Stomach (tissue), 9 donors: Measurements from ENCODE around the gene PCDHGB4. TPM values are rescaled to one million over a fixed set of nuclear protein-coding genes. Genes with fewer than 3 reads are reported as not detected.
"Not testable (repeated sequence)": the region's sequence is repeated elsewhere in the genome, so short reads cannot be mapped to it uniquely, and the experiment has no call there.

Source experiments
- DNase-seq, 2 donors: peaks; one replicate each; pipeline versions ENCODE4 v3.0.0 to v3.0.0-alpha.2; 2013 to 2019
- H3K27ac ChIP-seq, 5 donors: fragments of 200-600 bp in 4 of 5; sonication (generic) in 4 of 5; one replicate each; pipeline ENCODE4 v1.5.1; 2013 to 2019; ENCODE audit warnings: mild to moderate bottlenecking in 1 of 5, moderate library complexity in 1 of 5
- H3K27me3 ChIP-seq, 3 donors: fragments of 200-600 bp; sonication (generic); one replicate each; pipeline ENCODE4 v1.5.1; 2017 to 2019; ENCODE audit warnings: mixed run types in 1 of 3
- H3K36me3 ChIP-seq, 4 donors: fragments of 200-600 bp; sonication (generic); 1 replicate in 3 of 4; 2 replicates in 1 of 4; pipeline ENCODE4 v1.5.1; 2016 to 2019
- H3K4me1 ChIP-seq, 4 donors: fragments of 200-600 bp; sonication (generic); one replicate each; pipeline ENCODE4 v1.5.1; 2016 to 2019
- H3K4me3 ChIP-seq, 4 donors: fragments of 200-600 bp; sonication (generic) in 3 of 4; one replicate each; pipeline ENCODE4 v1.5.1; 2016 to 2019; ENCODE audit warnings: mild to moderate bottlenecking in 1 of 4
- H3K9me3 ChIP-seq, 4 donors: fragments of 200-600 bp; sonication (generic); one replicate each; pipeline ENCODE4 v1.5.1; 2016 to 2019
- EP300 ChIP-seq: sonication (generic); formaldehyde crosslinking; IDR thresholded peaks from one replicate; pipeline ENCODE4 v1.6.1; 2017; ENCODE audit warnings: antibody characterized with exemption
- POLR2A ChIP-seq, 4 donors: fragments of 450-650 bp; IDR thresholded peaks; one replicate each; pipeline ENCODE4 v1.6.1; 2016; ENCODE audit warnings: antibody characterized with exemption in 4 of 4, control low read depth in 2 of 4, mild to moderate bottlenecking in 1 of 4, moderate library complexity in 1 of 4
- POLR2AphosphoS5 ChIP-seq, 3 donors: sonication (generic); formaldehyde crosslinking; IDR thresholded peaks; one replicate each; pipeline ENCODE4 v1.6.1; 2016; ENCODE audit warnings: antibody characterized with exemption in 3 of 3
- WGBS, 5 donors: extraction: QIAGEN DNeasy Blood & Tissue Kit in 3 of 5; methylation state at CpG; one replicate each; pipeline versions ENCODE4 v1.1.5 to v1.1.7; 2013 to 2018; 5-methylcytosine and 5-hydroxymethylcytosine counted together
- intact Hi-C: fragments of 100-400 bp; cut with DNase I; formaldehyde crosslinking; loops from one replicate; pipeline ENCODE4 v1.15.1; 2023; ENCODE audit warnings: low total_unique reads
- polyA plus RNA-seq, 3 donors: library from polyadenylated mRNA; stranded (reverse); fragments of 200-250 nt; gene quantifications; one replicate each; pipeline ENCODE4 v1.2.3, GENCODE V29; 2013
- total RNA-seq, 5 donors: library from RNA; depleted of rRNA; stranded (reverse); fragments of >200 nt; gene quantifications; one replicate each; pipeline versions ENCODE4 v1.1.0 to v1.2.3, GENCODE V29; 2014 to 2016
- TF ChIP-seq, protein P1 (sequence below), 7 experiments: fragments of 450-650 bp in 4 of 7; fragments of 200-600 bp in 3 of 7; sonication (generic) in 3 of 7; IDR thresholded peaks; one replicate each; pipeline ENCODE4 v1.5.1; 2016 to 2019; ENCODE audit warnings: antibody characterized with exemption in 7 of 7, control low read depth in 2 of 7, mild to moderate bottlenecking in 1 of 7
- donor health status: healthy with polysubstance abuse.
- donor health status: Bipolar disorder and iron deficiency.
- donor health status: healthy.

The PCDHGB4 gene
- total and polyA plus RNA-seq, 8 donors, result 0.12 to 12.1 (median 0.45) TPM; not detected in 1

DNA sequence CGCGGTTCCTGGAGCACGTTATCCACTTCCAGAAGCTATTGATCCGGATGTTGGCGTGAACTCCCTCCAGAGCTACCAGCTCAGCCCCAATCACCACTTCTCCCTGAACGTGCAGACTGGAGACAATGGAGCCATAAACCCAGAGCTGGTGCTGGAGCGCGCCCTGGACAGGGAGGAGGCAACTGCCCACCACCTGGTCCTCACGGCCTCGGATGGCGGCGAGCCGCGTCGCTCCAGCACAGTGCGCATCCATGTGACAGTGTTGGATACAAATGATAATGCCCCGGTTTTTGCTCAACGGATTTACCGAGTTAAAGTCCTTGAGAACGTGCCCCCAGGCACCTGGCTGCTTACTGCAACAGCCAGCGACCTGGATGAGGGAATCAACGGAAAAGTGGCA, 15.9 kb downstream of the PCDHGB4 start:
- Histone ChIP-seq H3K36me3 (peaks cover 0 to 18% (median 0%) of the 10 kb centered on the region in 4 donors), H3K27ac (no peak overlapping the region), H3K4me1 (peaks cover 0 to 6% (median 0%) of the 10 kb centered on the region in 4 donors), H3K9me3 (peaks cover 54 to 99% (median 94%) of the 10 kb centered on the region in 4 donors), H3K4me3 (peak overlapping the region in 2 of 4 donors; percentile 8 to 37), H3K27me3 (peaks cover 0 to 80% (median 37%) of the 10 kb centered on the region in 3 donors)
- intact Hi-C loops, result no loop called here
- TF ChIP-seq POLR2A (IDR thresholded peaks at IDR 0.05) (no peak), POLR2AphosphoS5 (IDR thresholded peaks at IDR 0.05) (no peak), EP300 (no peak)
- TF ChIP-seq, protein P1, sequence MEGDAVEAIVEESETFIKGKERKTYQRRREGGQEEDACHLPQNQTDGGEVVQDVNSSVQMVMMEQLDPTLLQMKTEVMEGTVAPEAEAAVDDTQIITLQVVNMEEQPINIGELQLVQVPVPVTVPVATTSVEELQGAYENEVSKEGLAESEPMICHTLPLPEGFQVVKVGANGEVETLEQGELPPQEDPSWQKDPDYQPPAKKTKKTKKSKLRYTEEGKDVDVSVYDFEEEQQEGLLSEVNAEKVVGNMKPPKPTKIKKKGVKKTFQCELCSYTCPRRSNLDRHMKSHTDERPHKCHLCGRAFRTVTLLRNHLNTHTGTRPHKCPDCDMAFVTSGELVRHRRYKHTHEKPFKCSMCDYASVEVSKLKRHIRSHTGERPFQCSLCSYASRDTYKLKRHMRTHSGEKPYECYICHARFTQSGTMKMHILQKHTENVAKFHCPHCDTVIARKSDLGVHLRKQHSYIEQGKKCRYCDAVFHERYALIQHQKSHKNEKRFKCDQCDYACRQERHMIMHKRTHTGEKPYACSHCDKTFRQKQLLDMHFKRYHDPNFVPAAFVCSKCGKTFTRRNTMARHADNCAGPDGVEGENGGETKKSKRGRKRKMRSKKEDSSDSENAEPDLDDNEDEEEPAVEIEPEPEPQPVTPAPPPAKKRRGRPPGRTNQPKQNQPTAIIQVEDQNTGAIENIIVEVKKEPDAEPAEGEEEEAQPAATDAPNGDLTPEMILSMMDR (IDR thresholded peaks at IDR 0.05), result no peak
- no peak for DNase-seq
- WGBS, 5 donors, result 25 to 39% (median 31%) methylated on average over 21 to 22 of the region's 22 CpGs

DNA sequence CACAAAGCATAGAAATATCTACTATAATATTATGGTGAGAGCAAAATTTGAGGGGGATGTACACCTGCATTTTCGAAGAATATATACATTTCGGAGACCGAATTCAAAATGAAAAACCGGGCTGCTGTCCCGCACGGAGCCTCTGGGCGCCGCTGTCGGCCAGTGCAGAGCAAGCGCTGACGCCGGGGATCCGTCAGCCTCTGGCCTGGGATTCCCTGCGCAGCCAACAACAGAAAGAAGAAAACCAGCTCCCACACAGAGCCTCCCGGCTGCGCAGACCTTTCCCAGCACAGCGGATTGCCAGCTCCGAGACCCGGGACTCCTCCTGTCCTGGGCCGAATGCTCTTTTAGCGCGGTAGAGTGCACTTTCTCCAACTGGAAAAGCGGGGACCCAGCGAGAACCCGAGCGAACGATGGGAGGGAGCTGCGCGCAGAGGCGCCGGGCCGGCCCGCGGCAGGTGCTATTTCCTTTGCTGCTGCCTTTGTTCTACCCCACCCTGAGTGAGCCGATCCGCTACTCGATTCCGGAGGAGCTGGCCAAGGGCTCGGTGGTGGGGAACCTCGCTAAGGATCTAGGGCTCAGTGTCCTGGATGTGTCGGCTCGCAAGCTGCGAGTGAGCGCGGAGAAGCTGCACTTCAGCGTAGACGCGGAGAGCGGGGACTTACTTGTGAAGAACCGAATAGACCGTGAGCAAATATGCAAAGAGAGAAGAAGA, 20.4 kb downstream of the PCDHGB4 start, which contains the start of gene PCDHGB6:
PCDHGB6 (plus strand) TSS at position 232 of the 716 bp plus-strand sequence; CDS start at position 414, 182 bp downstream.
- Histone ChIP-seq H3K4me3 (peak within 1 kb of the TSS; percentile 11 to 35 (median 20)), H3K36me3 (peaks cover 0 to 13% (median 6%) of the 10 kb centered on the region in 4 donors), H3K9me3 (peaks cover 49 to 100% (median 95%) of the 10 kb centered on the region in 4 donors), H3K27me3 (peaks cover 0 to 82% (median 44%) of the 10 kb centered on the region in 3 donors)
- H3K4me1 ChIP-seq, intact Hi-C loops, H3K27ac ChIP-seq: not testable (repeated sequence)
- peak in 1 of 2 donors; percentile 71 for DNase-seq
- WGBS, 5 donors, result 9 to 14% (median 12%) methylated on average over 38 to 50 of the region's 51 CpGs
- TF ChIP-seq, protein P1 (IDR thresholded peaks at IDR 0.05), result peak in 3 of 7 experiments; percentile 23 to 30 (median 29)

DNA sequence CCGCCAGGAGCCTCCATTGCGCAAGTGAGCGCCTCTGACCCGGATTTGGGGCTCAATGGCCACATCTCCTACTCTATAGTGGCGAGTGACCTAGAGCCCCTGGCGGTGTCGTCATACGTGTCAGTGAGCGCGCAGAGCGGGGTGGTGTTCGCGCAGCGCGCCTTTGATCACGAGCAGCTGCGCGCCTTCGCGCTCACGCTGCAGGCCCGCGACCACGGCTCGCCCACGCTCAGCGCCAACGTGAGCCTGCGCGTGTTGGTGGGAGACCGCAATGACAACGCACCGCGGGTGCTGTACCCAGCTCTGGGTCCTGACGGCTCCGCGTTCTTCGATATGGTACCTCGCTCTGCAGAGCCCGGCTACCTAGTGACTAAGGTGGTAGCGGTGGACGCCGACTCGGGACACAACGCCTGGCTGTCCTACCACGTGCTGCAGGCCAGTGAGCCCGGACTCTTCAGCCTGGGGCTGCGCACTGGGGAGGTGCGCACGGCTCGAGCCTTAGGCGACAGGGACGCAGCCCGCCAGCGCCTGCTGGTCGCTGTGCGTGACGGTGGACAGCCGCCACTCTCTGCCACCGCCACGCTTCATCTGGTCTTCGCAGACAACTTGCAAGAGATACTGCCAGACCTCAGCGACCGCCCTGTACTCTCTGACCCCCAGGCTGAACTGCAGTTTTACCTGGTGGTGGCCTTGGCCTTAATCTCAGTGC, 22.3 kb downstream of the PCDHGB4 start:
- Histone ChIP-seq H3K27me3 (peaks cover 0 to 84% (median 37%) of the 10 kb centered on the region in 3 donors), H3K36me3 (peaks cover 0 to 18% (median 8%) of the 10 kb centered on the region in 4 donors), H3K4me1 (peaks cover 0 to 10% (median 2%) of the 10 kb centered on the region in 4 donors), H3K9me3 (peaks cover 52 to 100% (median 95%) of the 10 kb centered on the region in 4 donors), H3K4me3 (no peak overlapping the region), H3K27ac (no peak overlapping the region)
- DNase-seq, result no peak
- TF ChIP-seq EP300, result no peak
- TF ChIP-seq, protein P1 (IDR thresholded peaks at IDR 0.05), result no peak
- no peak for TF ChIP-seq POLR2AphosphoS5 (IDR thresholded peaks at IDR 0.05)
- TF ChIP-seq POLR2A (IDR thresholded peaks at IDR 0.05), result no peak
- WGBS, 5 donors, result 22 to 36% (median 24%) methylated on average over 13 to 64 of the region's 64 CpGs
- intact Hi-C loops, result loop anchor here (10.0 kb wide), 1 partner anchor 115 kb away; no protein-coding TSS in a partner anchor

DNA sequence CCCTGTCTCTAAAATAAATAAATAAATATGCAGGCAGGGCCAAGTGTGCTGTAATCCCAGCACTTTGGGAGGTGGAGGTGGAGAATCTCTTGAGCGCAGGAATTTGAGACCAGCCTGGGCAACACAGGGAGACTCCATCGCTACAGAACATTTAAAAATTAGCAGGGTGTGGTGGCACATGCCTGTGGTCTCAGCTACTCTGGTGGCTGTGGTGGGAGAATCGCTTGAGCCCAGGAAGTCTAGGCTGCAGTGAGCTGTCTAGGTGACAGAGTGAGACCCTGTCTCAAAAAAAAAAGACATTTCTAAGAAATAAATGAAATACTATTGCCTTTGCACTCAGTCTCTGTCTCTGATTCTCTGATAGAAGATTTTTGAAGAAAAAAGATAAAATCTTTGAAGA, 24.1 kb downstream of the PCDHGB4 start:
- H3K36me3 ChIP-seq, result peaks cover 0 to 14% (median 8%) of the 10 kb centered on the region in 4 donors
- H3K9me3 ChIP-seq, result peaks cover 50 to 99% (median 91%) of the 10 kb centered on the region in 4 donors
- intact Hi-C loops, result loop anchor here (10.0 kb wide), 1 partner anchor 113 kb away; no protein-coding TSS in a partner anchor
- H3K27ac ChIP-seq, result no peak overlapping the region
- no peak overlapping the region for H3K4me3 ChIP-seq
- 47 to 64% (median 53%) methylated on average over 3 of the region's 3 CpGs for WGBS, 5 donors
- no peak for DNase-seq
- H3K4me1 ChIP-seq, result peaks cover 0 to 15% (median 2%) of the 10 kb centered on the region in 4 donors
- TF ChIP-seq POLR2A (IDR thresholded peaks at IDR 0.05) (no peak), EP300 (no peak), POLR2AphosphoS5 (IDR thresholded peaks at IDR 0.05) (no peak)
- TF ChIP-seq, protein P1 (IDR thresholded peaks at IDR 0.05), result no peak
- H3K27me3 ChIP-seq, result peaks cover 0 to 79% (median 34%) of the 10 kb centered on the region in 3 donors
